GM23338 (cell line): ENCODE results near the gene PVALEF. TPM values are rescaled to one million over a fixed set of nuclear protein-coding genes. Genes with fewer than 3 reads are reported as not detected.

ENCODE experiments used
- ATAC-seq: fragments of 200-7000 bp; cut with Tn5 transposase; 3 replicates; pipeline ENCODE4 v1.9.1; 2020
- DNase-seq: peaks from one replicate; pipeline ENCODE4 v3.0.0-alpha.2; 2015; ENCODE audit warnings: low spot score
- H2AFZ ChIP-seq: fragments of 200-600 bp; sonication (generic); 2 replicates; pipeline ENCODE4 v1.8.0; 2016; ENCODE audit warnings: antibody characterized with exemption, mild to moderate bottlenecking, moderate library complexity
- H3F3A ChIP-seq: fragments of 200-600 bp; sonication (generic); replicated peaks from 2 replicates; pipeline ENCODE4 v1.8.0; 2017; ENCODE audit warnings: antibody characterized with exemption, mixed run types, low read depth
- H3K27ac ChIP-seq: fragments of 200-600 bp; sonication (generic); 2 replicates; pipeline ENCODE4 v1.6.1; 2016; ENCODE audit warnings: low read depth
- H3K27me3 ChIP-seq: fragments of 200-600 bp; sonication (generic); 2 replicates; pipeline ENCODE4 v1.8.0; 2016; ENCODE audit warnings: mild to moderate bottlenecking, mixed run types, moderate library complexity; ENCODE audit not compliant: insufficient read depth
- H3K36me3 ChIP-seq: fragments of 200-600 bp; sonication (generic); 2 replicates; pipeline ENCODE4 v1.8.0; 2016; ENCODE audit warnings: mild to moderate bottlenecking; ENCODE audit not compliant: insufficient read depth
- H3K4me1 ChIP-seq: fragments of 200-600 bp; sonication (generic); 2 replicates; pipeline ENCODE4 v1.8.0; 2016; ENCODE audit warnings: mild to moderate bottlenecking, moderate library complexity; ENCODE audit not compliant: insufficient read depth
- H3K4me2 ChIP-seq: fragments of 200-600 bp; sonication (generic); 2 replicates; pipeline ENCODE4 v1.7.1; 2017; ENCODE audit warnings: mixed run types
- H3K4me3 ChIP-seq: fragments of 200-600 bp; sonication (generic); 2 replicates; pipeline ENCODE4 v1.6.1; 2016; ENCODE audit warnings: mixed run types
- H3K79me2 ChIP-seq: fragments of 200-600 bp; sonication (generic); replicated peaks from 2 replicates; pipeline ENCODE4 v1.8.0; 2017; ENCODE audit warnings: mild to moderate bottlenecking; ENCODE audit not compliant: insufficient read depth
- H3K9me2 ChIP-seq: fragments of 200-600 bp; sonication (generic); 2 replicates; pipeline ENCODE4 v1.8.0; 2017; ENCODE audit not compliant: insufficient read depth
- H4K20me1 ChIP-seq: fragments of 200-600 bp; sonication (generic); replicated peaks from 2 replicates; pipeline ENCODE4 v1.8.0; 2017; ENCODE audit warnings: mild to moderate bottlenecking; ENCODE audit not compliant: insufficient read depth
- H3K27ac Mint-ChIP-seq: 2 replicates; pipeline ENCODE4 v1.8.0; 2020; ENCODE audit warnings: inconsistent platforms, mild to moderate bottlenecking, moderate library complexity, mixed read lengths
- H3K27me3 Mint-ChIP-seq: 3 replicates; pipeline ENCODE4 v1.8.0; 2022; ENCODE audit warnings: low read depth, mild to moderate bottlenecking, moderate library complexity, mixed read lengths, inconsistent platforms; ENCODE audit not compliant: insufficient read depth, poor library complexity
- H3K36me3 Mint-ChIP-seq: 3 replicates; pipeline ENCODE4 v1.8.0; 2021; ENCODE audit warnings: low read depth, mild to moderate bottlenecking, inconsistent platforms, moderate library complexity, mixed read lengths
- H3K4me1 Mint-ChIP-seq: 3 replicates; pipeline ENCODE4 v1.8.0; 2020; ENCODE audit warnings: mild to moderate bottlenecking, inconsistent platforms, mixed read lengths
- H3K4me3 Mint-ChIP-seq: 3 replicates; pipeline ENCODE4 v1.8.0; 2021; ENCODE audit warnings: moderate library complexity, mild to moderate bottlenecking, inconsistent platforms, mixed read lengths
- H3K9me3 Mint-ChIP-seq: 3 replicates; pipeline ENCODE4 v1.8.0; 2020; ENCODE audit warnings: moderate library complexity, mild to moderate bottlenecking, inconsistent platforms, mixed read lengths
- CTCF ChIP-seq, 2 experiments: fragments of 200-600 bp in 1 of 2; sonication (generic) in 1 of 2; conservative IDR thresholded peaks; 2 replicates each; pipeline versions ENCODE4 v1.5.1 to v1.6.1; 2016 to 2017; ENCODE audit warnings: antibody characterized with exemption in 2 of 2, low read depth in 2 of 2, mild to moderate bottlenecking in 2 of 2, moderate library complexity in 1 of 2
- ETS1 ChIP-seq: IDR thresholded peaks from 2 replicates; pipeline ENCODE4 v1.6.1; 2016; ENCODE audit warnings: antibody characterized with exemption
- EZH2phosphoT487 ChIP-seq: fragments of 200-600 bp; sonication (generic); IDR thresholded peaks from one replicate; pipeline ENCODE4 v1.8.1; 2018; ENCODE audit warnings: antibody characterized with exemption; ENCODE audit not compliant: unreplicated experiment
- NANOG ChIP-seq: IDR thresholded peaks from 2 replicates; pipeline ENCODE4 v1.6.1; 2016; ENCODE audit warnings: antibody characterized with exemption, borderline replicate concordance
- ZNF462 ChIP-seq: fragments of 250-450 bp; sonication (Bioruptor Pico); IDR thresholded peaks from 2 replicates; pipeline ENCODE4 v1.5.0; 2020; ENCODE audit warnings: mild to moderate bottlenecking, moderate library complexity
- polyA plus RNA-seq: library from polyadenylated mRNA; unstranded; fragments of >200 nt; fragmentation: Nextera tagmentation; extraction: Ambion mirVana; gene quantifications from 2 replicates; pipeline ENCODE4 v1.2.1, GENCODE V29; 2016
- total RNA-seq: library from RNA; depleted of rRNA; stranded (reverse); fragments of >200 nt; shearing (Covaris generic); gene quantifications from 2 replicates; pipeline ENCODE4 v1.2.3, GENCODE V29; 2014

The PVALEF gene
- total and polyA plus RNA-seq, 2 experiments from 2014 or later: not detected

GRCh38 chr17:81189016-81189415, 23.7 kb downstream of the PVALEF start (continued):
- no peak for TF ChIP-seq ZNF462 (CRISPR knock-in tag)
- no peak for TF ChIP-seq EZH2phosphoT487
- TF ChIP-seq CTCF (conservative IDR thresholded peaks at IDR 0.05; ENCODE audit: low read depth in 2 of 2): no peak
- TF ChIP-seq ETS1: no peak

GRCh38 chr17:81189670-81190530, 24.6 kb downstream of the PVALEF start:
- no peaks in the 10 kb centered on the region for H4K20me1 ChIP-seq
- ATAC-seq (peak; percentile 41), DNase-seq (peak; percentile 49)
- Mint-ChIP-seq H3K27me3 (peaks cover 1% of the 10 kb centered on the region), H3K4me1 (no peaks in the 10 kb centered on the region; the same call in 2 of the 3 replicates), H3K27ac (no peak overlapping the region), H3K9me3 (no peaks in the 10 kb centered on the region), H3K4me3 (no peak overlapping the region), H3K36me3 (0 out of 3 replicates have a peak, but pooled peaks cover 9% of the 10 kb centered on the region)
- no peaks in the 10 kb centered on the region for H3K79me2 ChIP-seq
- H3K4me3 ChIP-seq: no peak overlapping the region
- no peaks in the 10 kb centered on the region for H3K36me3 ChIP-seq
- H3K4me1 ChIP-seq: no peaks in the 10 kb centered on the region
- H3F3A ChIP-seq: no peaks in the 10 kb centered on the region
- H3K27ac ChIP-seq: no peak overlapping the region
- H3K27me3 ChIP-seq: no peaks in the 10 kb centered on the region
- H2AFZ ChIP-seq: no peak overlapping the region
- no peaks in the 10 kb centered on the region for H3K9me2 ChIP-seq
- TF ChIP-seq CTCF (conservative IDR thresholded peaks at IDR 0.05; ENCODE audit: low read depth in 2 of 2) (peak; percentile 26 to 69), NANOG (no peak), EZH2phosphoT487 (no peak)
- no peak overlapping the region for H3K4me2 ChIP-seq
